ENCODE results near the gene ZRANB2. TPM values are rescaled to one million over a fixed set of nuclear protein-coding genes. Genes with fewer than 3 reads are reported as not detected.

Gene ZRANB2
- total and polyA plus RNA-seq, 12 donors = 17.9 to 100.0 (median 50.8) TPM

- WGBS, 4 donors = 49 to 79% (median 70%) methylated on average over 2 of the region's 2 CpGs
- H3K27ac ChIP-seq = no peak overlapping the region
- no peaks in the 10 kb centered on the region for H3K4me1 ChIP-seq (replicated peaks in 1 of 2)
- no peaks in the 10 kb centered on the region for H3K9me3 ChIP-seq (replicated peaks in 1 of 3)
- H3K4me3 ChIP-seq = no peak overlapping the region
- intact Hi-C loops (cut with DNase I) = no loop called here
- no peak for DNase-seq
- H3K36me3 ChIP-seq (replicated peaks in 1 of 2) = no peaks in the 10 kb centered on the region
- TF ChIP-seq, protein P1, sequence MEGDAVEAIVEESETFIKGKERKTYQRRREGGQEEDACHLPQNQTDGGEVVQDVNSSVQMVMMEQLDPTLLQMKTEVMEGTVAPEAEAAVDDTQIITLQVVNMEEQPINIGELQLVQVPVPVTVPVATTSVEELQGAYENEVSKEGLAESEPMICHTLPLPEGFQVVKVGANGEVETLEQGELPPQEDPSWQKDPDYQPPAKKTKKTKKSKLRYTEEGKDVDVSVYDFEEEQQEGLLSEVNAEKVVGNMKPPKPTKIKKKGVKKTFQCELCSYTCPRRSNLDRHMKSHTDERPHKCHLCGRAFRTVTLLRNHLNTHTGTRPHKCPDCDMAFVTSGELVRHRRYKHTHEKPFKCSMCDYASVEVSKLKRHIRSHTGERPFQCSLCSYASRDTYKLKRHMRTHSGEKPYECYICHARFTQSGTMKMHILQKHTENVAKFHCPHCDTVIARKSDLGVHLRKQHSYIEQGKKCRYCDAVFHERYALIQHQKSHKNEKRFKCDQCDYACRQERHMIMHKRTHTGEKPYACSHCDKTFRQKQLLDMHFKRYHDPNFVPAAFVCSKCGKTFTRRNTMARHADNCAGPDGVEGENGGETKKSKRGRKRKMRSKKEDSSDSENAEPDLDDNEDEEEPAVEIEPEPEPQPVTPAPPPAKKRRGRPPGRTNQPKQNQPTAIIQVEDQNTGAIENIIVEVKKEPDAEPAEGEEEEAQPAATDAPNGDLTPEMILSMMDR (IDR thresholded peaks at IDR 0.05) = no peak
- no peaks in the 10 kb centered on the region for H3K27me3 ChIP-seq
Measured at GRCh38 chr1:71116729-71117128, 35.9 kb upstream of the ZRANB2 start.

- intact Hi-C loops (cut with DNase I) = no loop called here
Measured at GRCh38 chr1:71106658-71107322, 26.0 kb upstream of the ZRANB2 start.

GRCh38 chr1:71104417-71104816 is 23.6 kb upstream of the ZRANB2 start:
- intact Hi-C loops (cut with DNase I) = no loop called here
- no peaks in the 10 kb centered on the region for H3K4me1 ChIP-seq (replicated peaks in 1 of 2)
- no peaks in the 10 kb centered on the region for H3K27me3 ChIP-seq
- DNase-seq = no peak
- H3K27ac ChIP-seq = no peak overlapping the region
- no peak overlapping the region for H3K4me3 ChIP-seq
- no peak for TF ChIP-seq POLR2A (IDR thresholded peaks at IDR 0.05)
- TF ChIP-seq, protein P1 (IDR thresholded peaks at IDR 0.05) = no peak
- no peaks in the 10 kb centered on the region for H3K36me3 ChIP-seq (replicated peaks in 1 of 2)
- no peaks in the 10 kb centered on the region for H3K9me3 ChIP-seq (replicated peaks in 1 of 3)
- WGBS, 4 donors = 88 to 94% (median 93%) methylated on average over 4 of the region's 4 CpGs

More at GRCh38 chr1:71106658-71107322, 26.0 kb upstream of the ZRANB2 start:
- 78 to 85% (median 82%) methylated on average over 8 of the region's 8 CpGs for WGBS, 4 donors
- Histone ChIP-seq H3K4me1 (replicated peaks in 1 of 2) (no peaks in the 10 kb centered on the region), H3K27me3 (no peaks in the 10 kb centered on the region), H3K27ac (no peak overlapping the region), H3K4me3 (no peak overlapping the region), H3K36me3 (replicated peaks in 1 of 2) (no peaks in the 10 kb centered on the region), H3K9me3 (replicated peaks in 1 of 3) (no peaks in the 10 kb centered on the region)
- DNase-seq = no peak
- TF ChIP-seq, protein P1 (IDR thresholded peaks at IDR 0.05) = no peak
- TF ChIP-seq POLR2A (IDR thresholded peaks at IDR 0.05) = no peak

GRCh38 chr1:71101839-71102376 is 21.1 kb upstream of the ZRANB2 start:
- H3K4me1 ChIP-seq (replicated peaks in 1 of 2) = no peaks in the 10 kb centered on the region
- no peak overlapping the region for H3K4me3 ChIP-seq
- H3K27ac ChIP-seq = no peak overlapping the region
- no peak for DNase-seq
- H3K36me3 ChIP-seq (replicated peaks in 1 of 2) = no peaks in the 10 kb centered on the region
- intact Hi-C loops (cut with DNase I) = no loop called here
- no peaks in the 10 kb centered on the region for H3K27me3 ChIP-seq
- no peaks in the 10 kb centered on the region for H3K9me3 ChIP-seq (replicated peaks in 1 of 3)
- WGBS, 4 donors = 50 to 66% (median 61%) methylated on average over 1 of the region's 1 CpG
- no peak for TF ChIP-seq POLR2A (IDR thresholded peaks at IDR 0.05)
- TF ChIP-seq, protein P1 (IDR thresholded peaks at IDR 0.05) = no peak
